ENCODE measurements around the gene KCNMA1. TPM values are rescaled to one million over a fixed set of nuclear protein-coding genes. Genes with fewer than 3 reads are reported as not detected.

KCNMA1 gene
- total RNA-seq, 2 donors from 2014 or later: 49.9 to 76.2 TPM

GRCh38 chr10:77028042-77028441 lies 609.6 kb downstream of the KCNMA1 start:
- intact Hi-C loops (cut with DNase I, micrococcal nuclease): no loop called here
- ATAC-seq (no peak), DNase-seq (no peak)

- DNase-seq (no peak), ATAC-seq (no peak)
- intact Hi-C loops (cut with DNase I, micrococcal nuclease): no loop called here
Observed at GRCh38 chr10:77027576-77027975, 610.0 kb downstream of the KCNMA1 start.

DNA sequence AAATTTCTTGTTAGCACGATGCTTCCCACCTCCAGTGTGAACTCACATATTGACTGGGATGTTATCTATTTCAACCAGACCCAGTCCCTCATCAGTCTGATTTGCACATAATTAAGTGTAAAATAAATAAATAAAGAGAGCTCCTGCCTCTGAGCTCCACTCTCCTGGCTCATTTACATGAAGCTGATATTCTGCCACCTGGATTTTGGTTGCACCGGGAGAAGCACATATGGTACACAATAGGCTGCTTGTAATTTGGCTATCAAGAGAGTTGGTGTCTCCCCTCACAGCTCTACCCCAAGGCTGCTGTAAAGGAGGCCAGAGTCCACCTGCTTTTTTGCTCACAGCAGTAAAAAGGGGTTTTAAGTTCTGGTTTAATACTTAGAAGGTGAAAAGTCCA lies 610.5 kb downstream of the KCNMA1 start:
- intact Hi-C loops (cut with DNase I, micrococcal nuclease): no loop called here
- no peak for ATAC-seq
- DNase-seq: no peak

GRCh38 chr10:77026148-77026547 lies 611.5 kb downstream of the KCNMA1 start:
- no peak for ATAC-seq

GRCh38 chr10:77024461-77024860 lies 613.1 kb downstream of the KCNMA1 start:
- intact Hi-C loops (cut with DNase I, micrococcal nuclease): no loop called here
- ATAC-seq: no peak
- no peak for DNase-seq

More at GRCh38 chr10:77026148-77026547, 611.5 kb downstream of the KCNMA1 start:
- intact Hi-C loops (cut with DNase I, micrococcal nuclease): no loop called here
- no peak for DNase-seq

- intact Hi-C loops (cut with DNase I, micrococcal nuclease): no loop called here
- DNase-seq: no peak
- ATAC-seq: no peak
Observed at GRCh38 chr10:77023396-77023795, 614.2 kb downstream of the KCNMA1 start.

DNA sequence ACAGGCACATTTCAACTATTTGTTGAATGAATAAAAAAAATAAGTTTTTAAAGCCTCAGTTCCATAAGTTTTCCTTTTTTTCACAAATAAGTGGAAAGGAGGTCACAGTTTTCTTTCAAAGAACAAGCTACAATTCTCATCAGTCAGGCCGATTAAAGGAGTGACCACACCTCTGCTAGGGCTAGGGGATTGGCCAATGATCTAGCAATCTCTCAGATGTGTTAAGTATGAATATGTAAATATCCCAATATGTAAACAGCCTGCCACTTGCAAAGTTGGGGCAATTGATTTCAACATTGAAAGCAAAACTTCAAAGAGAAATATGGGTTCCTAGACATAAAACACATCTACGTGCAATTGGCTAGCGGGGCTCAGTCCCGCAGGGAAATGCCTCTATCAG lies 614.9 kb downstream of the KCNMA1 start:
- intact Hi-C loops (cut with DNase I, micrococcal nuclease): no loop called here
- DNase-seq (no peak), ATAC-seq (no peak)

GRCh38 chr10:77021966-77022490 lies 615.6 kb downstream of the KCNMA1 start:
- no peak for DNase-seq
- intact Hi-C loops (cut with DNase I, micrococcal nuclease): no loop called here
- ATAC-seq: no peak

DNA sequence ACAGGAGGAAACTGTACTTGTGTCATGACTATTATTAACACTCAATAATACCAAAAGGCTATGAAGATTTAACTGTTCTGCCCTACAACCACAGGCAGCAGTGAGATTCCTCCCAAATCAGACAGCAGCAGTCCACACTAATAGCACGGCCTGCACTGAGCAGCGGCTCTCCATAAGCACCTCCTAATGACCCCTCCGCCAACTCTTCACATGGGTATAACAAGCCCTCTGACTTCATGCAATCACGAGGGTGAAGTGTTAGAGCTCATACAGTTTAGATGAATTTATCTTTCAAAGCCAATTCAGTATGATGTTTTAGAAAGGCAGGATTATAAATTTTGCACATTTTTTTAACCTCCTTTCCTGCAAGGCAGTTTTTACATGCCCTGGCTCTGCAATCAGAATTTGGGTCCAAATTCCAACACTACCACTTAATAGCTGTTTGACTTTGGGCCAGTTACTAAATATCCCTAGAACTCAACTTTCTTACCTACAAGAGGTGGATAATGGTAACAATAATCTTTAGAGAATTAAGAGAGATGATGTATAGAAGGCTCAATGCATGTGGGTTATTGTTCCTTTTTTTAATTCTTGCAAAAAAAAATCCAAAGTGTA lies 617.1 kb downstream of the KCNMA1 start:
- ATAC-seq: no peak
- intact Hi-C loops (cut with DNase I, micrococcal nuclease): no loop called here

DNA sequence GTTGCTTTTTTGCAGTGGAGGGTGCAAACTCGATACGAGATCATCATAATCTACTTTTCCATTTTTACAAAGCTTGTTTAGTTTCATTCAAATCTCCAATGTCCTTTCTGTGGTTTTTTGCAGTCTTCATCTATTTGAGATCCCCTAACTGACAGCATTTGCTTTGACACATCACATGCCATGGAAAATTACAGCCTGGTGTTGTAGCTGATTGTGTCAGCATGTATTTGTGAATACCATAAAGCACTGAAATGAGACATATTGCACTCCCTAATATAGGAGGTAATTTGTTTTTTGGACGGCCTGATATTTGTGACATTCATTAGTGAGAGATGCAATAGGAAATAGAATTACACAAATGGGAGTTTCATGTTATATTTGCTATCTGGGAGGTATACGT lies 620.8 kb downstream of the KCNMA1 start:
- DNase-seq (no peak), ATAC-seq (no peak)
- intact Hi-C loops (cut with DNase I, micrococcal nuclease): no loop called here

More for the DNA sequence above, 617.1 kb downstream of the KCNMA1 start:
- no peak for DNase-seq

GRCh38 chr10:77016278-77016815 lies 621.3 kb downstream of the KCNMA1 start:
- no peak for ATAC-seq
- intact Hi-C loops (cut with DNase I, micrococcal nuclease): no loop called here
- DNase-seq: no peak

GRCh38 chr10:77015360-77015759 lies 622.2 kb downstream of the KCNMA1 start:
- intact Hi-C loops (cut with DNase I, micrococcal nuclease): no loop called here
- ATAC-seq (no peak), DNase-seq (no peak)

DNA sequence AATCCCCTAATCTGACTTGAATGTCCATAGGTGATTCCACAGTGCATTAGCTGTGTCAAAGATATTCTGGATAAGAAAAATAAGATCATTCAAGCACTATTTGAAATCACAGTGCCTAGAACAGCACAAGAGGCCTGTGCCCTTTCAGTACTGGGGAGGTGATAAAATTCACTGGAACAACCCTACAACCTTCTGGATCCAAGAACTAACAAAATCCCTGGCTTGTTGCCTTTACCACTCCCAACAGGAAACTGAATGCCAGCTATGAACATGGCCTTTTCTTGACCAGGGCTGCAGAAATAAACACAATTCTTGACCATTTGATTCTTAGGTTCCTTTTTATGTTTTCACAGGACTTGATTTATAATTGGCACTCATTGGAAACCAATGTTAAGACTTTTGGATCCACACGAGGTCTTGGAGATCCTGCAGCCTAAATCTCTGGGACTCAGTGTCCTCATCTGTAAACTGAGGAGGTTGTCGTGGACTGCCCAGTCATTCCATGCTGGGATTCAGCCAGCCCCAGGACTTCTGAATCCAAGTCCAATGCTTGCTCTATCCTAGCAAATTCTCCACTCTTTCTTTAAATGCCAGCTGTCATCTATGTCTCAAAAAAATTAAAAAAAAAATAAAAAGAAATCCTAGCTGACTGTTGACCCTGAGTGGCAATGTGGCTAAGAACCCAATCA lies 624.7 kb downstream of the KCNMA1 start:
- intact Hi-C loops (cut with DNase I, micrococcal nuclease): no loop called here
- ATAC-seq (no peak), DNase-seq (no peak)

DNA sequence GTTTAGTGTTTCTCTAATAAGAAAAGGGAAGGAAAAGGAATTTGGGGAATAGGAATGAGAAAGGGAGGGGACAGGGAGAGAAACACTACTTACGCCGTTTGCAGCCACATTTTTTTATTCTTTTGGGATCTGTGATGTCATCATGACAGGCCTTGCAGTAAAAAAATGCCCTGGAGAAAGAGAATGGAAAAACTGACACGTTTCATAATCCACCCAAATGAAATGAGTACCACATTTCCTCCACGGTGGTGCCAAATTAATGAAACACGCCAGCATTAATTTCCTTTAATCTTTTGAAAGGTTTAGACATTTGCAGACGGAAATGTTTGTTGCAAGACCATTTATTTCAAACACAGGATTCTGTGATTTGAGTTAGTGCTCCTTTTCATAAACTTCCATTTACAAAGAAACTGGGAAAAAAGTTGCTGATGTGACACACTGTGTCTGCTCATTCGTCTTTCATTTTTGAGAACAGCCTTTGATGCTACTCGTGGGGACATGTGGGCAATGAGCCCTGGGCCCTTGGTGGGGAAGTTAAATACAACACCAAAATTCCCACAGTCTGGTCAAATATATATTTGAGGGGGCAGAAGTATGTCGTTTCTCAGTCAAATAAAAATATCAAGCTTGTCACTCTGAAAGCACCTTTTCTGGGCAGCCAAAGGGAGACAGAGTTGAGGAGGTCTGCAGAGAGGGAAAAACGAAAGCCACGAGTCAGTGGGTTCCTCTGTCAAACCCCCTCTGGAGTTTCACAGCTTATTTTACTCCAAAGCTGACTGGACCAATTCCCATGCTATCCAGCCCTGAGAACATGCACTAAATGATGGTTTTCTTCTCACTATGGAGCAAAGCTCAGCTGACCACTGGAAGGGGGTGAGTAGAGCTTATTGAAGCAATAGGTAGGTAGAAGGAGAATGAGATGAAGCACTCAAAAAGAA lies 625.5 kb downstream of the KCNMA1 start:
- ATAC-seq (no peak), DNase-seq (no peak)
- intact Hi-C loops (cut with DNase I, micrococcal nuclease): no loop called here

GRCh38 chr10:77010430-77010829 lies 627.2 kb downstream of the KCNMA1 start:
- intact Hi-C loops (cut with DNase I, micrococcal nuclease): no loop called here
- ATAC-seq (no peak), DNase-seq (no peak)

GRCh38 chr10:77007834-77008233 lies 629.8 kb downstream of the KCNMA1 start:
- DNase-seq: no peak
- ATAC-seq: no peak
- intact Hi-C loops (cut with DNase I, micrococcal nuclease): no loop called here

DNA sequence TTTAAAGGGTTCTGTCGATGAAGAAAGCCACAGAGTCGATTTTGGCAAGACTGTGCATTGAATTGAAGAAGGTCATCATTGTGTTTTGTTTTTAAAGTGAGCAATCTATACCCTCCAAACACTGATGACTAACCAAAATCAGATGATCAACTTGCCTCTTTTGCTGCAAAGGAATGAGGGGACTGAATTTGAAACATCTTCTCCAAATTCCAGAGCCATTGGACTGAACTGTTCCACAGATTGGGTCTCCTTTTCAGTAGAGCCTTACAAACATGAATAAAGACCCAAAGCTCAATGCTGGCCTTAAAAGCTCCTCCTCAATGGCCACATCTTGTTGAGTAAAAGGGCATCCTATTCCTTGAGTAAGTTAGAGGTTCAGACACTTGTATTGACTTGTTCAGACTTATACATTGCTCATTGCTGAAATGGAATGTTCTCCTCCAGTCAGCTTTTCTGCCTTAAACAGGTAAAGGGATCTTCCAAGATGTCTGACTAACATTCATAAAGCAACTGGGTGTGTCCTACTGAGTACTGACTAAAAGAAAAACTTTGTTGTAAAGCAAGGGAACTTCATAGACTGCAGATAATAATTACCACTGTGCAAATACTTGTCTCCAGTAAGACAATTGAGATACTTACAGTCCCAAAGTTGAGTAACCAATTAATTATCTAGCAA lies 630.6 kb downstream of the KCNMA1 start:
- intact Hi-C loops (cut with DNase I, micrococcal nuclease): no loop called here
- DNase-seq (no peak), ATAC-seq (no peak)

DNA sequence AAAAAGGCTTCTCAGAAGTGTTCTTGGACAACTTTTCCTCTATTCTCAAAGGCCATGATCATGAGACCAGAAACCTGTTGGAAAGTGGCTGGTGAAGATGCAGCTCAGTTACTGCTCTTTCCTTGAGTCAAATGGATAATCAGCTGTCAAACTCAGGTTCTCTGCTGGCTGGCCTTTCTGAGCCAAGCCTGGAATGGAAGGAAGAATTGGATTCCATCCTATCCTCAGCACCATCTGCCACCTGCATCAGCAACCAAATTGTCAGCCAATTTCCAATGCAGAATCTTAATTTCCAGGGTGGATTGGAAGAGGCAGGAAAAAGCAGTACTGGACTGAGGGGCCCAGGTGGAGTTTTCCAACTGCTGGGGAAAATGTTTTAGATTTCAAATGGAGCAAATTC lies 631.7 kb downstream of the KCNMA1 start:
- intact Hi-C loops (cut with DNase I, micrococcal nuclease): no loop called here

More for the DNA sequence above, 631.7 kb downstream of the KCNMA1 start:
- DNase-seq (no peak), ATAC-seq (no peak)
